ENCODE measurements around the gene ANKRD34B.
A peak's percentile ranks its signal among the peaks of the same experiment; 100 is the strongest.
"Not testable (repeated sequence)": the region's sequence is repeated elsewhere in the genome, so short reads cannot be mapped to it uniquely, and the experiment has no call there.

ANKRD34B gene

GRCh38 chr5:80569961-80570786 is at the start of gene ANKRD34B:
TSS of gene ANKRD34B (minus strand) at chr5:80570280. CDS start at chr5:80560019, 10,261 bp downstream.
- peak; percentile 61 for DNase-seq

GRCh38 chr5:80619086-80619485 is 49.0 kb upstream of the ANKRD34B start:
- no peak for DNase-seq

GRCh38 chr5:80618438-80618837 is 48.4 kb upstream of the ANKRD34B start:
- no peak for DNase-seq

- DNase-seq, result no peak
Measured at GRCh38 chr5:80615266-80615914, 45.3 kb upstream of the ANKRD34B start.

GRCh38 chr5:80609692-80610091 is 39.6 kb upstream of the ANKRD34B start:
- no peak for DNase-seq

GRCh38 chr5:80608731-80609130 is 38.7 kb upstream of the ANKRD34B start:
- no peak for DNase-seq

- DNase-seq, result no peak
Measured at GRCh38 chr5:80607832-80608231, 37.8 kb upstream of the ANKRD34B start.

- no peak for DNase-seq
Measured at GRCh38 chr5:80607343-80607742, 37.3 kb upstream of the ANKRD34B start.

- DNase-seq, result no peak
Measured at GRCh38 chr5:80600943-80601693, 31.0 kb upstream of the ANKRD34B start.

GRCh38 chr5:80597500-80597899 is 27.4 kb upstream of the ANKRD34B start:
- DNase-seq, result no peak

GRCh38 chr5:80594810-80595209 is 24.7 kb upstream of the ANKRD34B start:
- DNase-seq, result no peak

GRCh38 chr5:80592761-80593160 is 22.7 kb upstream of the ANKRD34B start:
- no peak for DNase-seq

- no peak for DNase-seq
Measured at GRCh38 chr5:80592105-80592504, 22.0 kb upstream of the ANKRD34B start.

- no peak for DNase-seq
Measured at GRCh38 chr5:80591352-80591751, 21.3 kb upstream of the ANKRD34B start.

- DNase-seq, result no peak
Measured at GRCh38 chr5:80590766-80591165, 20.7 kb upstream of the ANKRD34B start.

GRCh38 chr5:80588858-80589540 is 18.9 kb upstream of the ANKRD34B start:
- no peak for DNase-seq

- no peak for DNase-seq
Measured at GRCh38 chr5:80584770-80585169, 14.7 kb upstream of the ANKRD34B start.

GRCh38 chr5:80580291-80580690 is 10.2 kb upstream of the ANKRD34B start:
- not testable (repeated sequence) for DNase-seq

- DNase-seq, result no peak
Measured at GRCh38 chr5:80579050-80579449, 9.0 kb upstream of the ANKRD34B start.

GRCh38 chr5:80577707-80578106 is 7.6 kb upstream of the ANKRD34B start:
- DNase-seq, result no peak

- no peak for DNase-seq
Measured at GRCh38 chr5:80576383-80576782, 6.3 kb upstream of the ANKRD34B start.

GRCh38 chr5:80573062-80573461 is 3.0 kb upstream of the ANKRD34B start:
- DNase-seq, result no peak

Measured in stimulated activated CD8-positive, alpha-beta memory T cell treated with anti-CD3 and anti-CD28 coated beads, Interleukin-4, amount 100 ng/mL, for 48 hours (primary cell).